NCI-H128 (cell line): ENCODE results near the gene GCNA.

Experiments used
- DNase-seq: peaks from one replicate; lab custom pipeline; 2025; ENCODE audit not compliant: unreplicated experiment; lab: John Stamatoyannopoulos, UW

The GCNA gene

GRCh38 chrX:71578253-71579135 is at the start of gene GCNA:
Gene GCNA (plus strand): TSS chrX:71578437. CDS start chrX:71580822, 2,385 bp downstream.
- no peak for DNase-seq

- DNase-seq = no peak
Observed at GRCh38 chrX:71532078-71532752, 46.0 kb upstream of the GCNA start.

- DNase-seq = peak; percentile 89
Observed at GRCh38 chrX:71532753-71533425, 45.3 kb upstream of the GCNA start, which contains the start of gene OGT. Gene OGT (plus strand): TSS chrX:71533104. CDS start chrX:71533300, 196 bp downstream.

GRCh38 chrX:71533516-71533850 is 44.8 kb upstream of the GCNA start:
- DNase-seq = no peak

- DNase-seq = no peak
Observed at GRCh38 chrX:71533851-71534561, 44.2 kb upstream of the GCNA start.

GRCh38 chrX:71534773-71535544 is 43.3 kb upstream of the GCNA start:
- no peak for DNase-seq

GRCh38 chrX:71536285-71536684 is 42.0 kb upstream of the GCNA start:
- DNase-seq = no peak

GRCh38 chrX:71537743-71538142 is 40.5 kb upstream of the GCNA start:
- DNase-seq = no peak

- DNase-seq = no peak
Observed at GRCh38 chrX:71540801-71541200, 37.4 kb upstream of the GCNA start.

- no peak for DNase-seq
Observed at GRCh38 chrX:71541210-71542022, 36.8 kb upstream of the GCNA start.

GRCh38 chrX:71542411-71542810 is 35.8 kb upstream of the GCNA start:
- no peak for DNase-seq

- no peak for DNase-seq
Observed at GRCh38 chrX:71542825-71543224, 35.4 kb upstream of the GCNA start.

GRCh38 chrX:71543316-71543715 is 34.9 kb upstream of the GCNA start:
- no peak for DNase-seq

GRCh38 chrX:71545364-71545763 is 32.9 kb upstream of the GCNA start:
- DNase-seq = no peak

- no peak for DNase-seq
Observed at GRCh38 chrX:71546879-71547278, 31.4 kb upstream of the GCNA start.

GRCh38 chrX:71547339-71547738 is 30.9 kb upstream of the GCNA start:
- no peak for DNase-seq

- no peak for DNase-seq
Observed at GRCh38 chrX:71549986-71550385, 28.3 kb upstream of the GCNA start.

- DNase-seq = no peak
Observed at GRCh38 chrX:71550578-71550977, 27.7 kb upstream of the GCNA start.

GRCh38 chrX:71556036-71556435 is 22.2 kb upstream of the GCNA start:
- DNase-seq = no peak

GRCh38 chrX:71558920-71559319 is 19.3 kb upstream of the GCNA start:
- DNase-seq = no peak
